ENCODE results near the gene LRRC4.

Gene LRRC4

GRCh38 chr7:128025380-128025779 lies 5.9 kb downstream of the LRRC4 start:
- ChIA-PET CTCF (interaction anchor here (0.5 to 4.1 kb wide), 6 partner anchors 9 to 317 kb away, joined by 3 to 22 read pairs (median 6); no protein-coding TSS in a partner anchor), POLR2A (interaction anchor here (1.0 kb wide), 1 partner anchor 79 kb away, joined by 4 read pairs; no protein-coding TSS in a partner anchor)
- TF ChIP-seq, protein P1, sequence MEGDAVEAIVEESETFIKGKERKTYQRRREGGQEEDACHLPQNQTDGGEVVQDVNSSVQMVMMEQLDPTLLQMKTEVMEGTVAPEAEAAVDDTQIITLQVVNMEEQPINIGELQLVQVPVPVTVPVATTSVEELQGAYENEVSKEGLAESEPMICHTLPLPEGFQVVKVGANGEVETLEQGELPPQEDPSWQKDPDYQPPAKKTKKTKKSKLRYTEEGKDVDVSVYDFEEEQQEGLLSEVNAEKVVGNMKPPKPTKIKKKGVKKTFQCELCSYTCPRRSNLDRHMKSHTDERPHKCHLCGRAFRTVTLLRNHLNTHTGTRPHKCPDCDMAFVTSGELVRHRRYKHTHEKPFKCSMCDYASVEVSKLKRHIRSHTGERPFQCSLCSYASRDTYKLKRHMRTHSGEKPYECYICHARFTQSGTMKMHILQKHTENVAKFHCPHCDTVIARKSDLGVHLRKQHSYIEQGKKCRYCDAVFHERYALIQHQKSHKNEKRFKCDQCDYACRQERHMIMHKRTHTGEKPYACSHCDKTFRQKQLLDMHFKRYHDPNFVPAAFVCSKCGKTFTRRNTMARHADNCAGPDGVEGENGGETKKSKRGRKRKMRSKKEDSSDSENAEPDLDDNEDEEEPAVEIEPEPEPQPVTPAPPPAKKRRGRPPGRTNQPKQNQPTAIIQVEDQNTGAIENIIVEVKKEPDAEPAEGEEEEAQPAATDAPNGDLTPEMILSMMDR (IDR thresholded peaks at IDR 0.05; ENCODE audit: insufficient read depth, low read length, missing control alignments), result no peak
- DNase-seq (ENCODE audit: low read depth, low spot score), result no peak
- no peak overlapping the region for H3K4me3 ChIP-seq (ENCODE audit: low read depth, low read length)

GRCh38 chr7:128024151-128024550 lies 7.1 kb downstream of the LRRC4 start:
- TF ChIP-seq, protein P1 (IDR thresholded peaks at IDR 0.05; ENCODE audit: insufficient read depth, low read length, missing control alignments), result no peak
- CTCF ChIA-PET, result interaction anchor here (1.3 to 4.1 kb wide), 4 partner anchors 9 to 316 kb away, joined by 3 to 22 read pairs (median 4); no protein-coding TSS in a partner anchor
- POLR2A ChIA-PET, result no interaction called here
- no peak for DNase-seq (ENCODE audit: low read depth, low spot score)
- no peak overlapping the region for H3K4me3 ChIP-seq (ENCODE audit: low read depth, low read length)

DNA sequence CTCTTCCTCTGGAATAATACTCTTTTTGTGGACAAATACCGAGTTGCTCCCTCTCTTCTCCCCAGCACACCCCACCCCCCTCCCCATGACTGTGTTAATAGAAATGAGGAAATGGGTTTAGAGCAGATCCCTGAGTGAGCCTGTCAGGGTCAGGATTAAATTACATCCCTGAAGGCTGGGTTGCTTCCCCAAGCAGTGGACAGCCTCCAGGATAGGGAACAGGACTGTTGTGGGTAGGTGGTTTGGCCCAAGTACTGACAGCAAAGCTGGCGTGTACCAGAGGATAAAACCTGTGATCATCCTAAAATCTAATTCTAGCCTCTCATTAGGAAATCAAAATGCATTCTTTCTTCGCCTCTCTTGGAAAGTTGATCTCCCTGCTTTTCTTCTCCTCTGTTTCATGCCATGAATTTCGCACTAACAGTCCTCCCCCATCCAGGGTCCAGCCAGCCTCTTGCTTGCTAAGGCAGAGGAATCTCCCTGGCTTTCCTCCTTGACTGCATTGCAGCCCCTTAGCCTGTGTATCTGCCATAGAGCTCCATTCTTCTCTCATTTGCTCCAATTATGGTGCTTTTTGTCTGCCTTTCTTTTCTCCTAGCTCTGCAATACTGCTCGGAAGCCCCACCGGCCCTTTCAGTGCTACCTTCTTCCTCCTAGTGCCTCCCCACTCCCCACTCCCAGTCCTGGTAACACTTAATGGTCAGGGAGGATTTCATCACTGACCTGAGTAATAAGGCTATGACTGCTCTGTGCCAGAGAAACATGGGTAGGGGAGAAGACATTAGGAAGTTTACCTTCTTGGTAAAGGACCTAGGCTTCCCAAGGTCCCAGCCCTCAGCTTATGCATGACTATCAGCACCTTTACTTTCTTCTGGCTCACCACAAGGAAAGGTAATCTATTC lies 8.4 kb downstream of the LRRC4 start:
- ChIA-PET CTCF (interaction anchor here (0.7 to 1.4 kb wide), 5 partner anchors 10 to 315 kb away, joined by 3 read pairs; no protein-coding TSS in a partner anchor), POLR2A (no interaction called here)
- no peak overlapping the region for H3K4me3 ChIP-seq (ENCODE audit: low read depth, low read length)
- TF ChIP-seq, protein P1 (IDR thresholded peaks at IDR 0.05; ENCODE audit: insufficient read depth, low read length, missing control alignments), result no peak
- DNase-seq (ENCODE audit: low read depth, low spot score), result peak; percentile 38

GRCh38 chr7:128021366-128021765 lies 9.9 kb downstream of the LRRC4 start:
- H3K4me3 ChIP-seq (ENCODE audit: low read depth, low read length), result no peak overlapping the region
- TF ChIP-seq, protein P1 (IDR thresholded peaks at IDR 0.05; ENCODE audit: insufficient read depth, low read length, missing control alignments), result no peak
- DNase-seq (ENCODE audit: low read depth, low spot score), result no peak
- POLR2A ChIA-PET, result no interaction called here
- CTCF ChIA-PET, result interaction anchor here (1.3 to 3.5 kb wide), 3 partner anchors 13 to 313 kb away, joined by 4 to 14 read pairs (median 6); no protein-coding TSS in a partner anchor

DNA sequence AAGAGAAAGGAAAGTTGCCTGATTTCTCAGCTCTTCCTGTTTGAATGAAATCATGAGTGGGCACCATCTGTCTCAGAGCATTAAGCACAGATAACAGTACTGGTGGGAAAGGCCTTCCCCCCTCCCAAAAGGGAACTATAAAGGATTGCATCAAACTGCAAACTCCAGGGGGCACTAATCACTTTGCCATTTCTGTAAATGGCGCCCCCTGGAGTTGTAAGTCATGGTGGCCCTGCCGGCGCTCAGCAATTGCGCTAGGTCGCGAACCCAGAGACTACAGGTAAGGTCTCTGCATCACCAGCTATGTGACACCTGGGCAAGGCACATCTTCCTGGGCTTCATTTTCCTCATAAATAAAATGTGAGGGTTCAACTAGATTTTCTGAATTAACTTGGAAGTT lies 11.1 kb downstream of the LRRC4 start:
- DNase-seq (ENCODE audit: low read depth, low spot score), result no peak
- ChIA-PET CTCF (interaction anchor here (1.2 to 3.5 kb wide), 4 partner anchors 12 to 312 kb away, joined by 3 to 14 read pairs (median 5); no protein-coding TSS in a partner anchor), POLR2A (no interaction called here)
- TF ChIP-seq, protein P1 (IDR thresholded peaks at IDR 0.05; ENCODE audit: insufficient read depth, low read length, missing control alignments), result no peak
- H3K4me3 ChIP-seq (ENCODE audit: low read depth, low read length), result no peak overlapping the region

DNA sequence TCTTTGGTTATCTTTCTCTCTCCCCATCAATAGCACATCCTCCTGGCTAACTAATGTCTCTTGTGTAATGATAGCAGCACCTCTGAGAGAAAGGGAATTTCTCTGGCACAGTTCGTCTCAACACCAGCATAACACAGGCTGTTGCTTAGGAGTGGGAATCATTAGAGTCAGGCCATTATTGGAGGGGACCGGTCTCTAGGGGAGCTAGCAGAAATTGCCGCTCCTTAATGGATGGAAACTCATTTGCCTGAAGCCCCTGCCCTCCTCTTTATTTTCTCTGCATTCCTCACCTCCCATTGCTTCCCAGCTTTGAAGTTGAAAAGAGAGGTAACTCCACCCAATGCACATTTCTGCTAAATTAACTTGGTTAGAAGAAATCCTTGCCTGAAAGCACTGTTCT lies 11.9 kb downstream of the LRRC4 start:
- ChIA-PET POLR2A (no interaction called here), CTCF (interaction anchor here (0.8 to 3.5 kb wide), 6 partner anchors 8 to 311 kb away, joined by 3 to 14 read pairs (median 4); no protein-coding TSS in a partner anchor)
- DNase-seq (ENCODE audit: low read depth, low spot score), result no peak
- H3K4me3 ChIP-seq (ENCODE audit: low read depth, low read length), result no peak overlapping the region
- TF ChIP-seq, protein P1 (IDR thresholded peaks at IDR 0.05; ENCODE audit: insufficient read depth, low read length, missing control alignments), result no peak

Measured in AG04449 (cell line).